ENCODE measurements around the gene MPP4. TPM values are rescaled to one million over a fixed set of nuclear protein-coding genes. Genes with fewer than 3 reads are reported as not detected.

The MPP4 gene, protein sequence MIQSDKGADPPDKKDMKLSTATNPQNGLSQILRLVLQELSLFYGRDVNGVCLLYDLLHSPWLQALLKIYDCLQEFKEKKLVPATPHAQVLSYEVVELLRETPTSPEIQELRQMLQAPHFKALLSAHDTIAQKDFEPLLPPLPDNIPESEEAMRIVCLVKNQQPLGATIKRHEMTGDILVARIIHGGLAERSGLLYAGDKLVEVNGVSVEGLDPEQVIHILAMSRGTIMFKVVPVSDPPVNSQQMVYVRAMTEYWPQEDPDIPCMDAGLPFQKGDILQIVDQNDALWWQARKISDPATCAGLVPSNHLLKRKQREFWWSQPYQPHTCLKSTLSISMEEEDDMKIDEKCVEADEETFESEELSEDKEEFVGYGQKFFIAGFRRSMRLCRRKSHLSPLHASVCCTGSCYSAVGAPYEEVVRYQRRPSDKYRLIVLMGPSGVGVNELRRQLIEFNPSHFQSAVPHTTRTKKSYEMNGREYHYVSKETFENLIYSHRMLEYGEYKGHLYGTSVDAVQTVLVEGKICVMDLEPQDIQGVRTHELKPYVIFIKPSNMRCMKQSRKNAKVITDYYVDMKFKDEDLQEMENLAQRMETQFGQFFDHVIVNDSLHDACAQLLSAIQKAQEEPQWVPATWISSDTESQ
- 0.05 TPM for total RNA-seq
- 0.16 TPM for polyA plus RNA-seq
- long read RNA-seq, donor 1: 0 reads
- long read RNA-seq, donor 2: 0 reads
- long read RNA-seq, donor 3: 0 reads
- long read RNA-seq, donor 4: 0 reads
- long read RNA-seq, donor 5: 0 reads
- long read RNA-seq, donor 6: 0 reads
- long read RNA-seq, donor 7: 0 reads
- long read RNA-seq, donor 8: 0 reads
- long read RNA-seq, donor 9: 0 reads
- long read RNA-seq, donor 10: 0 reads

DNA sequence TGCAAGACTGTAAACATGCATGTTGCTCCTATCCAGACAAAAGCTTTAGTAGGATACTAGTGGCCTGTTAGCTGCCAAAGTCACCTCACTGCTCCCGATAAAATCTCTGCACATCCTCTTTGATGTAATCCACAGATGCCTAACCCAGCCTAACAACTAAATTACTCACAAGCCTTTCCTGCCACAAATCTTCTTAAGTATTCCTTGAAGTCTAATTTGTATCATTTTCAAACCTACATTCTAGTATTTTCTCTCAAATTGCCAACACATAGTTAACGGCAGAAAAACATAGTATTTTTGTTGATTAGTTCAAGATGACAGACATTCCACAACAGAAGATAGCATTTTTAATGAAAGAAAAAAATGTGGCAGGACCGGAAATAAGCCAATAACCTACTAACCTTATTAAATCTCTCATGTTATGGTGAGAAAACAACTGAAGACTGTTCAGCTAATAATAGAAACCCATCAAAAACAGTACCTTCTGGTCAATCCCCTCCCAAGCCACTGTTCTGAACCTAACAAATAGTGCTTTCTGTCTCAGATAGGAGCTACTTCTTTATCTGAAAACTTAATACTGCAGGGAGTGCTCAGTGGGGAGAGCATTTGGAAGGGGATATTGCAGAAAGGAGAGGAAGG is at the start of gene MPP4:
TSS of gene MPP4 (minus strand) at position 57 of the 639 bp plus-strand sequence. CDS start 4,690 bp downstream, outside the sequence.
- H3K4me1 ChIP-seq (ENCODE audit: control insufficient read depth in 2 of 2, insufficient read depth in 2 of 2, low read length in 2 of 2): no peaks in the 10 kb centered on the region
- H3K4me3 ChIP-seq (ENCODE audit: low read length in 2 of 2): no peak within 1 kb of the TSS
- H3K9me3 ChIP-seq (ENCODE audit: control insufficient read depth in 2 of 2, insufficient read depth in 1 of 2, low read length in 1 of 2): no peaks in the 10 kb centered on the region
- no peaks in the 10 kb centered on the region for H3K27me3 ChIP-seq (ENCODE audit: control insufficient read depth in 2 of 2, insufficient read depth in 1 of 2, low read length in 1 of 2)
- DNase-seq (ENCODE audit: low read depth in 6 of 9, low spot score in 9 of 9): no peak
- no peak within 1 kb of the TSS for H3K27ac ChIP-seq (ENCODE audit: low read depth in 1 of 2, low read length in 1 of 2)
- H3K36me3 ChIP-seq (ENCODE audit: control insufficient read depth in 2 of 2, insufficient read depth in 2 of 2, low read length in 1 of 2): peaks cover 0 to 5% of the 10 kb centered on the region in 2 donors
- WGBS: 84% methylated on average over 3 of the region's 3 CpGs

DNA sequence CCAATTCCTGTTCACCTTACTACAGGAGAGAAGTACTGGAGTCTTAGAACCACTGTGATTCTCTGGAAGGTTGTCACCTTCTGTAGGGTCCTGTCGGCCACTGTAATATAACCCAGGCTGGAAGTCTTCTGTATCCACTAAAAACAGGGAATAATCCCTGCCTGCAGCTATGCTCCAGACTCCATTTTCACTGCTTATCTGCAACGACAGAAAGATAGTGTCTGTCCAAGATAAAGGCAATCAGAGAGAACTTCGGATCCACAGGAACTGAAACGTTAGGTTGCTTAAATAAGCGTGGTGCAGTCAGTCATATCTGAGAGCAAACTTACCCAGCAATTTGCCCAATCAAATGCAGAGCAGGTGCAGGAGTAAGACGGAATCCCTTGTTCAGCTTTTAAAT is 48.1 kb upstream of the MPP4 start:
- 96% methylated on average over 6 of the region's 6 CpGs for WGBS
- DNase-seq (ENCODE audit: low read depth in 6 of 9, low spot score in 9 of 9): no peak
- Histone ChIP-seq H3K27ac (ENCODE audit: low read depth in 1 of 2, low read length in 1 of 2) (no peak overlapping the region), H3K4me1 (ENCODE audit: control insufficient read depth in 2 of 2, insufficient read depth in 2 of 2, low read length in 2 of 2) (no peaks in the 10 kb centered on the region), H3K4me3 (ENCODE audit: low read length in 2 of 2) (no peak overlapping the region), H3K36me3 (ENCODE audit: control insufficient read depth in 2 of 2, insufficient read depth in 2 of 2, low read length in 1 of 2) (peaks cover 4 to 22% of the 10 kb centered on the region in 2 donors), H3K9me3 (ENCODE audit: control insufficient read depth in 2 of 2, insufficient read depth in 1 of 2, low read length in 1 of 2) (no peaks in the 10 kb centered on the region), H3K27me3 (ENCODE audit: control insufficient read depth in 2 of 2, insufficient read depth in 1 of 2, low read length in 1 of 2) (no peaks in the 10 kb centered on the region)

DNA sequence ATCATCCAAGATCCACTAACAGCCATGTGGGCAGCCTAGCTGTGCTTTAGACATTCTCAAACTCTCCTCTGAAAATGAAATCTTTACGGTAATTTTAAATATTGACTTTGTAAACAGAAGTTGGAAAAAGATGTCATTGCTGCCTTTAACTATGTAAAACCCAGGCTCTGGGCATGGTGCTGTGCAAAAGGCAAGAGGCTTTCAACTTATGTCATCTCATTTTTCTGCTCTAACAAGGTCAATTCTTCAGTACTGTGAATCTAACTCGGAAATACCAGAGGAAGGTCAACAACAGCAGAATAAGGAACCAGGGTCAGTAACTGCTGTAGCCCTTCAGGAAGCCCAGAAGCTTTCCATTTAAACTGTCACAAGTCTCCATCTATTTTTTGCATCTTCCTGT is 37.0 kb upstream of the MPP4 start:
- H3K27ac ChIP-seq (ENCODE audit: low read depth in 1 of 2, low read length in 1 of 2): no peak overlapping the region
- peaks cover 4 to 7% of the 10 kb centered on the region in 2 donors for H3K36me3 ChIP-seq (ENCODE audit: control insufficient read depth in 2 of 2, insufficient read depth in 2 of 2, low read length in 1 of 2)
- H3K4me1 ChIP-seq (ENCODE audit: control insufficient read depth in 2 of 2, insufficient read depth in 2 of 2, low read length in 2 of 2): no peaks in the 10 kb centered on the region
- 96% methylated on average over 2 of the region's 2 CpGs for WGBS
- no peaks in the 10 kb centered on the region for H3K27me3 ChIP-seq (ENCODE audit: control insufficient read depth in 2 of 2, insufficient read depth in 1 of 2, low read length in 1 of 2)
- no peaks in the 10 kb centered on the region for H3K9me3 ChIP-seq (ENCODE audit: control insufficient read depth in 2 of 2, insufficient read depth in 1 of 2, low read length in 1 of 2)
- no peak overlapping the region for H3K4me3 ChIP-seq (ENCODE audit: low read length in 2 of 2)
- DNase-seq (ENCODE audit: low read depth in 6 of 9, low spot score in 9 of 9): no peak

DNA sequence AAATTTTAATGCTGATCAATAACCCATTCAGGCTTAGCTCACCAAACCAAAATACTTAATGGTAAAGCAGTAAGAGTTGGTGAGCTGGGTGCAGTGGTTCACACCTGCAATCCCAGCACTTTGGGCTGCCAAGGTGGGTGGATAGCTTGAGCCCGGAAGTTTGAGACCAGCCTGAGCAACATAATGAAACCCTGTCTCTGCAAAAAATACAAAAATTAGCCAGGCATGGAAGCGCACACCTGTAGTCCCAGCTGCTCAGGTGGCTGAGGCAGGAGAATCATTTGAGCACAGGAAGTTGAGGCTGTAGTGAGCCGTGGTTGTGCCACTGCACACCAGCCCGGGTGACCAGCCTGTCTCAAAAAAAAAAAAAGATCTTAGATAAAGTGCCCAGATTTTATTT is 35.7 kb upstream of the MPP4 start:
- H3K27me3 ChIP-seq (ENCODE audit: control insufficient read depth in 2 of 2, insufficient read depth in 1 of 2, low read length in 1 of 2): no peaks in the 10 kb centered on the region
- 70% methylated on average over 4 of the region's 4 CpGs for WGBS
- no peaks in the 10 kb centered on the region for H3K4me1 ChIP-seq (ENCODE audit: control insufficient read depth in 2 of 2, insufficient read depth in 2 of 2, low read length in 2 of 2)
- H3K4me3 ChIP-seq (ENCODE audit: low read length in 2 of 2): no peak overlapping the region
- H3K27ac ChIP-seq (ENCODE audit: low read depth in 1 of 2, low read length in 1 of 2): no peak overlapping the region
- no peaks in the 10 kb centered on the region for H3K9me3 ChIP-seq (ENCODE audit: control insufficient read depth in 2 of 2, insufficient read depth in 1 of 2, low read length in 1 of 2)
- H3K36me3 ChIP-seq (ENCODE audit: control insufficient read depth in 2 of 2, insufficient read depth in 2 of 2, low read length in 1 of 2): peaks cover 4 to 7% of the 10 kb centered on the region in 2 donors
- DNase-seq (ENCODE audit: low read depth in 6 of 9, low spot score in 9 of 9): no peak

DNA sequence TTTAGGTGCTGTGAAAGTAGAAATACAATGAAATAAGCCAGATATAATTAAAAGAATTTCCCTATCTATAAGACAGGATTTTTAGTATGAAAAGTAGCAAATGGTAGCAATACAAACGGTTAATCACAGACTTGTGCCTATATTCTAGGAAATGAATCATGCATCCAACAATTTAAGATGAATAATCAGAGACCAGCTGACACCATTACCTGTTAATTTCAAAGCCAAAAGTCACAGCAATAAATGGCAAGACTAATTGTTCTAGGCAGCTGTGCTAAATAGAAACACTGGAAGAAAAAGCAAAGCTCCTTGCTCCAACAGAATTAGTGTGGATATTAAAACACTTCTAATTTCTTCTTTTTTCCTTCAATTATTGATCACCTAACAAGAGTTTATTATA is 35.1 kb upstream of the MPP4 start:
- Histone ChIP-seq H3K27me3 (ENCODE audit: control insufficient read depth in 2 of 2, insufficient read depth in 1 of 2, low read length in 1 of 2) (no peaks in the 10 kb centered on the region), H3K36me3 (ENCODE audit: control insufficient read depth in 2 of 2, insufficient read depth in 2 of 2, low read length in 1 of 2) (peaks cover 4 to 9% of the 10 kb centered on the region in 2 donors), H3K27ac (ENCODE audit: low read depth in 1 of 2, low read length in 1 of 2) (no peak overlapping the region), H3K4me1 (ENCODE audit: control insufficient read depth in 2 of 2, insufficient read depth in 2 of 2, low read length in 2 of 2) (no peaks in the 10 kb centered on the region), H3K9me3 (ENCODE audit: control insufficient read depth in 2 of 2, insufficient read depth in 1 of 2, low read length in 1 of 2) (no peaks in the 10 kb centered on the region), H3K4me3 (ENCODE audit: low read length in 2 of 2) (no peak overlapping the region)
- no peak for DNase-seq (ENCODE audit: low read depth in 6 of 9, low spot score in 9 of 9)
- 100% methylated on average over 1 of the region's 1 CpG for WGBS

DNA sequence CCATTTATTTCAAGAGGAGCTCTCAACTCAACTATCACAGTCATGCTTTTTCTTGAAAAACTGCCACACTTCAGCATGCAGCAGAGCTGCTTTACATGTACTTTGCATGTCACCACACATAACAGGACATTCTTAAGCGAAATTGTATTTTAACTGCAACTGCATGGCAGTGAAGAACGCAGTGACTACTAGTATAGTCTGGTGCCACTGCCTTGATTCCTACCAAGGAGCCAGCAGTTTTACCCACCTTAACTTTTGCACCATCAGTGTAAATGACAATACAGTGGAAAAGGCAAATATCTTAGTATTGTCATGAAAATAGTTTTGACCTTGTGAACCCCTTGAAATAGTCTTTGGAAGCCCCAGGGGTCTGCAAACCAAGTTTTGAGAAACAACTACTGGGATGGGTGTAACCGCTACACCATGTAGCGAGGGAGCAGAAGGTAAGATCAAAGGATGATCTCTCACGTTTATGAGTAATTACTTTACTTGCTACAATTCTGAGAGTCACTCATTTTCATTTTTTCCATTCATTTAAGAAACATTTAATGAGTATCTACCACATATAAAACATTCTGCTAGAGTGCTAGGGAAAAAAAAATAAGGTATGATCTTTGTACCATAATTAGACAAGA is 32.3 kb upstream of the MPP4 start:
- H3K36me3 ChIP-seq (ENCODE audit: control insufficient read depth in 2 of 2, insufficient read depth in 2 of 2, low read length in 1 of 2): peaks cover 13 to 17% of the 10 kb centered on the region in 2 donors
- H3K9me3 ChIP-seq (ENCODE audit: control insufficient read depth in 2 of 2, insufficient read depth in 1 of 2, low read length in 1 of 2): no peaks in the 10 kb centered on the region
- 95% methylated on average over 5 of the region's 5 CpGs for WGBS
- no peaks in the 10 kb centered on the region for H3K4me1 ChIP-seq (ENCODE audit: control insufficient read depth in 2 of 2, insufficient read depth in 2 of 2, low read length in 2 of 2)
- no peak for DNase-seq (ENCODE audit: low read depth in 6 of 9, low spot score in 9 of 9)
- H3K4me3 ChIP-seq (ENCODE audit: low read length in 2 of 2): no peak overlapping the region
- no peak overlapping the region for H3K27ac ChIP-seq (ENCODE audit: low read depth in 1 of 2, low read length in 1 of 2)
- no peaks in the 10 kb centered on the region for H3K27me3 ChIP-seq (ENCODE audit: control insufficient read depth in 2 of 2, insufficient read depth in 1 of 2, low read length in 1 of 2)

DNA sequence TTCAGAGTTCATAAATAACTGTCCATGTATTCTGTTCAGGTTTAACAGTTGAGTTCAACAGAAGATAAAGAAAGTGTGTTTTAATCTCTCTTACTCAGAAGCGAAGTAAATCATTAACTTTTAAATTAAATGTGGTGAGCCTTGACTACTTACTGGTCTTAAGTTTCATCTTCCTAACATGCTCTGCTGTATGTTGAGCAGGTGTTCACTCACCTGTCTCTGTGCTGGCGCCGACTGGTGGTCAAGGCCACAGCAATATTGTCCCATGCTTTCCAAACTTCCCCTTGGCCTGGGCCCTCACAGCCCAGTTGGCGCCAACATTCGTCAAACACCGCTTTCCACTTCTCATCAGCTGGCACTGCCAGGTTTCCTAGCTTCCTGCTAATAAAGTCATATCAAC is 17.0 kb upstream of the MPP4 start:
- 98% methylated on average over 6 of the region's 6 CpGs for WGBS
- H3K36me3 ChIP-seq (ENCODE audit: control insufficient read depth in 2 of 2, insufficient read depth in 2 of 2, low read length in 1 of 2): peaks cover 16 to 18% of the 10 kb centered on the region in 2 donors
- H3K9me3 ChIP-seq (ENCODE audit: control insufficient read depth in 2 of 2, insufficient read depth in 1 of 2, low read length in 1 of 2): no peaks in the 10 kb centered on the region
- no peaks in the 10 kb centered on the region for H3K4me1 ChIP-seq (ENCODE audit: control insufficient read depth in 2 of 2, insufficient read depth in 2 of 2, low read length in 2 of 2)
- no peak overlapping the region for H3K27ac ChIP-seq (ENCODE audit: low read depth in 1 of 2, low read length in 1 of 2)
- no peak for DNase-seq (ENCODE audit: low read depth in 6 of 9, low spot score in 9 of 9)
- no peak overlapping the region for H3K4me3 ChIP-seq (ENCODE audit: low read length in 2 of 2)
- no peaks in the 10 kb centered on the region for H3K27me3 ChIP-seq (ENCODE audit: control insufficient read depth in 2 of 2, insufficient read depth in 1 of 2, low read length in 1 of 2)

DNA sequence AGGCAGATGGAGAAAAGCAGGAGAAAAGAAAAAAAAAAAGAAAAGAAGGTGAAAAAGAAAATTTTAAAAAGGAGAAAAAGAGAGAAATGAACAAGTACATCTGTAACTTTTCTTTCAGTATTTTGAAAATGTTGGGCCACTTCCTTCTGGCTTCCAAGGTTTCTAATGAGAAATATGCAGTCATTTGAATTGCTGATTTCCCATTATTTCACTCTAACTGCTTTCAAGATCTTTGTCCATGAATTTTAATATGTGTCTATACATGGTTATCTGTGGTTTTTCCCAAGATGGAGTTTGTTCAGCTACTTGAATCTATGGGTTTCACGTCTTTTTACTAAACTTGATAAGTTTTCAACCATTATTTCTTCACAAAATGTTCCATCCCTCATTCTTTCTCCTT is 14.3 kb upstream of the MPP4 start:
- WGBS: 96% methylated on average over 1 of the region's 1 CpG
- H3K27ac ChIP-seq (ENCODE audit: low read depth in 1 of 2, low read length in 1 of 2): no peak overlapping the region
- H3K4me1 ChIP-seq (ENCODE audit: control insufficient read depth in 2 of 2, insufficient read depth in 2 of 2, low read length in 2 of 2): no peaks in the 10 kb centered on the region
- DNase-seq (ENCODE audit: low read depth in 6 of 9, low spot score in 9 of 9): no peak
- no peak overlapping the region for H3K4me3 ChIP-seq (ENCODE audit: low read length in 2 of 2)
- no peaks in the 10 kb centered on the region for H3K9me3 ChIP-seq (ENCODE audit: control insufficient read depth in 2 of 2, insufficient read depth in 1 of 2, low read length in 1 of 2)
- peaks cover 14 to 18% of the 10 kb centered on the region in 2 donors for H3K36me3 ChIP-seq (ENCODE audit: control insufficient read depth in 2 of 2, insufficient read depth in 2 of 2, low read length in 1 of 2)
- no peaks in the 10 kb centered on the region for H3K27me3 ChIP-seq (ENCODE audit: control insufficient read depth in 2 of 2, insufficient read depth in 1 of 2, low read length in 1 of 2)

Measured in thymus (tissue), 14 donors.